ACHN (cell line): ENCODE results near the gene TM2D1.
A peak's percentile ranks its signal among the peaks of the same experiment; 100 is the strongest.
"Not testable (repeated sequence)": the region's sequence is repeated elsewhere in the genome, so short reads cannot be mapped to it uniquely, and the experiment has no call there.

Experiments
- DNase-seq: peaks from one replicate; pipeline ENCODE4 v3.0.0-alpha.2; 2015
- in situ Hi-C: cut with HindIII; loops from 2 replicates; pipeline ENCODE4 v1.10.0; 2017; ENCODE audit warnings: low sequenced_read_pairs, low pct_ligation_motif_present, low pct_unique_long_range_greater_than_20kb

Gene TM2D1

GRCh38 chr1:61724813-61725694 is at the start of gene TM2D1:
Gene TM2D1, minus strand, starts transcription at chr1:61725141. Its CDS starts 21 bp downstream, at chr1:61725120.
- in situ Hi-C loops: no loop called here
- peak; percentile 89 for DNase-seq

DNA sequence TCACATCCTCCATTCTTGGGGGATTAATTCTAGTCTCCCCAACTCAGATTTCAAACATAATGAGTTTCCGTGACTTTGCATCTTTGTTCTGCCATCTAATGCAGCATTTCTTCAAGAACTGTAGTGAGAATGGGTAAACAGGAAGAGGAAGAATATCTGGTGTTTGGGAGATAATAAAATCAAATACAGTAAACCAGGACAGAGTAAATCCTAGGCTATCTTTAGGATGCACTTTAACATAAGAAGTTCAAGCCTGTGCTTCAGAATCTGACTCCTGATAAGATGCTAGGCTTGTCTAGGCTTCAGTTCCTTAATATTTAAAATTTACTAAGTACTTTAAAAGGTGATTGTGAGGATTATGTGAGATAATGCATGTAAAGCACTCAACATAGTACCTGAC is 45.2 kb upstream of the TM2D1 start:
- DNase-seq: no peak

DNA sequence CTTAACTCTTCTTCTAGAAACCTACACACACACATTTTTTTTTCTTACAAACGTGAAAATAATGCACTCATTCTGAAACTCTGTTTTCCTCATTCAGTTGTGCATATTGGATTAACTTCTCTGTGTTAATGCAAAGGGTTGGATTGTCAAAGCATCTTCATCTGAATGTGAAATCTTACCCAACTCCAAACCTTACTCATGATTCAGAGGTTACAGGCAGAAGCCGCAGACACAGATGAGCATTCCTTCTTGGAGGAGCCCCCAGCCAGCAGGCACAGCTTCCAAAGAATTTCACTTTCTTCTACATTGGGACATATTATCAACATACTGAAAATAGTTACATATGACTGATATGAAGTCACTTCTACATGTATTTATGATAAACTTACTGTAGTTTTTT is 33.0 kb upstream of the TM2D1 start:
- DNase-seq: no peak
- in situ Hi-C loops: no loop called here

More for the DNA sequence above, 45.2 kb upstream of the TM2D1 start:
- in situ Hi-C loops: no loop called here

- in situ Hi-C loops: no loop called here
- DNase-seq: no peak
Observed at GRCh38 chr1:61756773-61757172, 31.8 kb upstream of the TM2D1 start.

DNA sequence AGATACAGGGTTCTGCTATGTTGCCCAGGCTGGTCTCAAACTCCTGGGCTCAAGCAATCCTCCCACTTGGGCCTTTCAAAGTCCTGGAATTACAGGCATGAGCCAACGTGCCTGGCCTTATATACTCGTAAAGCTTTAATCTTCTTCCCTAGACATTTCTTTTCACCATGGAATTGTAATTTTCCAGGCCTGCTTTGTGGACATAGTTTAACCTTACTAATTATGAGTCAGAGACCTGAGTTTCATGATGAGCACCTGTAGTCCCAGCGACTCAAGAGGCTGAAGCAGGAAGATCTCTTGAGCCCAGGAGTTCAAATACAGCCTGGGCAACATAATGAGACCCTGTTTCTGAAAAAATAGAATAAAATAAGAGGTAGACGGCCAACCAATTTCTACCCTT is 29.6 kb upstream of the TM2D1 start:
- DNase-seq: no peak
- in situ Hi-C loops: no loop called here

GRCh38 chr1:61753998-61754508 is 29.1 kb upstream of the TM2D1 start:
- in situ Hi-C loops: no loop called here
- DNase-seq: no peak

- DNase-seq: no peak
- in situ Hi-C loops: no loop called here
Observed at GRCh38 chr1:61752921-61753389, 28.0 kb upstream of the TM2D1 start.

DNA sequence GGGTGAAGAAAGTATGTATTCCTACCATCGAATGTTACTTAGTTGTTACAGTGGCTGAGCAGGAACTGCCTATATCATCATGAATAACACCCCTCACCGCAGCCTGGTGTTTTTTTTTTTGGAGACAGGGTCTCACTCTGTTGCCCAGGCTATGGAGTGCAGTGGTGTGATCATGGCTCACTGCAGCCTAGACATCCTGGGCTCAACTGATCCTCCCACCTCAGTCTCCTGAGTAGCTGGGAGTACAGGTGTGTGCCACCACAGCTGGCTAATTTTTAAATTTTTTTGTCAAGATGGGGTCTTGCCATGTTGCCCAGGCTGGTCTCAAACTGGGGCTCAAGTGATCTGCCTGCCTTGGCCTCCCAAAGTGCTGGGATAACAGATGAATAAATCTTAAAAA is 24.6 kb upstream of the TM2D1 start:
- in situ Hi-C loops: no loop called here
- no peak for DNase-seq

GRCh38 chr1:61748566-61748965 is 23.6 kb upstream of the TM2D1 start:
- no peak for DNase-seq
- in situ Hi-C loops: no loop called here

DNA sequence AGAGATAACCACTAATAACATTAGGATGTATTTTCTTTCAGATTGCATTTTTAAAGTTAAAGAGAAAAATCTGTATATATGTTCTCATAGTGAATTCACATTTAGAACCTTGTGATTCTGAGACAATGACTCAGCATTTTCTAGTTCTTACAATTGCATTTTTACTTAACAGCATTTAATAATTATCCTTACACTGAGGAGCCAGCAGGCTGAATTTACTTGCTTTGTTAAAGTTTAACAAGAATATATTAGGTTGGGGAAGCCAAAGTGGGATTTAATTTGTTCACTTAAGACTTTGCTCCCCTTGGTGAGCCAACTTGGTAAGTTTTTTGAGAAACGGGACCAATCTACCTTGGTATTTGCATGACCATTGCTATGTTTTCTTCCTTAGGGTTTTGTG is 21.9 kb upstream of the TM2D1 start:
- in situ Hi-C loops: no loop called here
- peak; percentile 63 for DNase-seq

DNA sequence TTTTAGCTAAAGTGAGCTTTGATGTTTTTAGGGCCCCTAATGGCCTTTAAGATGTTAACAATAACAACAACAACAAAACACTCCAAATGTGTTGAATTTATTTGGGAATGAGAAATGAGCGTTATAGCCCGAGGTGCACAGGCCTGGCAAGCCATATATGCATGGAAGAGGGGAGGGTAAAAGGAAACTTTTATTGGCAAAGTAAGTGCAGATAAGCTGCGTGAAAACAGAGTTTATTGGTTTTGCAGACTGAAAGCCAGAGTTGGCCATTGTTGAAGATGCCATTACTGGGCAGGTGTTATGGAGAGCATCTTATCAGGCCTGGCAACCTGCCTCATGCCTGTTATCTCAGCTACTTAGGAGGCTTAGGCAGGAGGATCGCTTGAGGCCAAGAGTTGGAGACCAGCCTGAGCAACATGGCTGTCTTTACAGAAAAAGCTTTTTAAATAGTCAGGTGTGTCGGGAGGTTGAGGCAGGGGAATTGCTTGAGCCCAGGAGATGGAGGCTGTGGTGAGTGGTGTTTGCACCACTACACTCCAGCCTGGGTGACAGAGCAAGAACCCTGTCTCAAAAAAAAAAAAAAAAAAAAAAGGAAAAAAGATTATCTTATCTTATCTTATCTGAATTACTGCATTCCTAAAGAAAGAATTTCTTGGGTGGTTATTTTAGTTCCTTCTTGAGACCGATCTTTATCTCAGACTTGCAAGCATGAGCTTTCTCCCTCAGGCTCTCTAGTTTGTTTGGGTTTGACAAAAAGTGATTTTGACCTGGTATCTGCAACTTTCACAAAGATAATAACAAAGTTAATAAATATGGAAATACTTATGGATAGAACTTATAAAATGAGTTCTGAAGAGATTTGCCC is 19.0 kb upstream of the TM2D1 start:
- no peak for DNase-seq
- in situ Hi-C loops: no loop called here

DNA sequence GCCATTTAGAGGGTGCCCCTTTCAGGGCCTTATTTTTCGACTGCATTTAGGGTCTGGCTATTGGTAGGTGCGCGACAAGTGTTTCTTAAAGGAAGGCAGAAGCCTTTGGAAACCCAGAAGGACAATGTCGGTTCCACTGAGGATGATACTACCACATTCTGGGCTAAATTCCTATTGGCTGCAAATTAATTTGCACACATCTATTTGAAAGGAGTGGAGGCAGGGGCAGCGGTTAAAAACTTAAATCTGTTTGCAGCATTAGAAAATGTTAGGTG is 18.4 kb upstream of the TM2D1 start:
- in situ Hi-C loops: no loop called here
- peak; percentile 6 for DNase-seq

DNA sequence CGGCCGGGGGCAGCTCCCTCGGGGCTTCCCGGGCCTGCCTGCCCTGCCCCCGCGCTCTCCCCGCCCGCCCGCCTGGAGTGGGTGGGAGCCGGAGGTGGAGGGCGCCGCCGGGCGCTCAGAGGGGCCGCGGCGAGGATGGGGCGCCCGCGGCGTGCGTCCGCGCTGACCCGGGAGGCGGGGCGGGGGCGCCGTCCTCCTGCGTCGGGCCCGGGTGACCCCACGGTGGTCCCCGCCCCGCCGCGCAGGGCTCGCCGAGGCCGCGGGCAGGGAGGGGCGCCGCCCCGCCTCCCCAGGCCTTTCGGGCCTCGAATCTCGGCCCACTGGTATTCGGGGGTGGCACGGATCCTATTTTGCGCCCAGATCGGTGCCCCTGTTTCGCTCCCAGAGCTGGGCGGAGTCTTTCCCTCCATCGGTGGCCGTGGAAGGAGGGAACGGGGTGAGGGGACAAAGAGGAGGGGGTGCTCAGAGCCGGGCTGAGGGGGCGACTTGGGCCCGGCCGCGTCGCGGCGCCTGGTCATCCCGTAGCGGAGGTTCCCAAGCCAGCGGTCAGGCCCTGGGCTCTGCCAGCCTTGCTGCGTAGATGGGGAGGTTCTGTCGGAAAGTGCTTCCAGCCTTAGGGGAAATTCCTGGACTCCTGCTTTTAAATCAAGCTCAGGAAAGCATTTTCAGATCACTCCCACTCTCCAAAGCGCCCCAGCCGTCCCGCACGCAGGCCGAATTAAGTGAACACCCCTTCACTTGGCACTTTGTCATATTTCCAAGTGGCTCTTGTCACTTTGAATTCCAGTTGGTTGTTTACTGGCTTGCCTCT is 17.9 kb upstream of the TM2D1 start:
- peak; percentile 63 for DNase-seq

GRCh38 chr1:61741711-61742619 is 17.0 kb upstream of the TM2D1 start, which contains the start of gene PATJ:
Gene PATJ, plus strand, starts transcription at chr1:61742480. Its CDS starts 20,413 bp downstream, at chr1:61762893.
- in situ Hi-C loops: no loop called here
- peak; percentile 69 for DNase-seq

More for the DNA sequence above, 17.9 kb upstream of the TM2D1 start:
- in situ Hi-C loops: no loop called here

DNA sequence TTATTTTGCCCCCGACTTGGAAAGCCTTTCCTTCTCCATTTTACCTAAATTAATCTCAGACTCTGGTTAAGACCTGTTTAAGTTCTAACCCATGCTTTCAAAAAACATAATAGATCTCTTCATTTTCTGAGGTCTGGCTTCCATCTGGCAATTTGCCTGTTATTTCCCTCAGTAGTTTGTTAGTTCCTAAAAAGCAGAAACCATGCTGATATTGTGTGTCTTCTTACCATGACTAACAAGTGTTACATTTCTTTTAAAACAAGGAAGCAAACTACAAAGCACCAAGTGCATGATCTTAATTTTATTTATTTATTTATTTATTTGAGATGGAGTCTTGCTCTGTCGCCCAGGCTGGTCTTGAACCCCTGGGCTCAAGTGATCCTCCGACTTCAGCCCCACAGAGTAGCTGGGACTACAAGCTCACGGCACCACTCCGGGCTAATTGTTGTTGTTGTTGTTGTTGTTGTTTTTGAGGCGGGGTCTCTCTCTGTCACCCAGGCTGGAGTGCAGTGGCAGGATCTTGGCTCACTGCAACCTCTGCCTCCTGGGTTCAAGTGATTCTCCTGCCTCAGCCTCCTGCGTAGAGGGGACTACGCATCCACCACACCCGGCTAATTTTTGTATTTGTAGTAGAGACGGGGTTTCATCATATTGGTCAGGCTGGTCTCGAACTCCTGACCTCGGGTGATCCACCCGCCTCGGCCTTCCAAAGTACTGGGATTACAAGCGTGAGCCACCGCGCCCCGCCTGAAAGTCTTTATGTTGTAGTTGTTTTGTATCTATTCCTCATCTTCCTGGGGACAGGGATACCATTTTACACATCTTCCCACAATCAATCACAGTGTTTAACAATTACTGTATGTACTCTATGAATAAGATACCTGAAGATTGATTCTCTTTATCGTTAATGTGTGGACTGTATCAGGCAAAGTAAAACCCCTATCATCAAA is 16.1 kb upstream of the TM2D1 start:
- in situ Hi-C loops: no loop called here
- no peak for DNase-seq

DNA sequence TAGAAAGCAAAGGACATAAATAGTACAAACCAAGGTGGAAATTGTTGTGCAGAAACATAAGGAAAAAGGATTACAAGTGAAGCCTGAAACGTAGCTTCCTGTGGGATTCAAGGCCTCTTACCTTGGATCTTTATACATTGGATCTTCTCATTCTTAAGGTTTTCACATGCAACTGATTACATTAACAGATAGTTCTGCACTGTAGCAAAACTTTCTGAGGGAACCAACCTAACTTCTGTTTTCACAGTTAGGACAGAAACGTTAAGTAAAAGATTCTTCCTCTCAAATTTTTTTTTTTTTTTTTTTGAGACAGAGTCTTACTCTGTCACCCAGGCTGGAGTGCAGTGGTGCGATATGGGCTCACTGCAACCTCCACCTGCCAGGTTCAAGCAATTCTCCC is 7.8 kb upstream of the TM2D1 start:
- no peak for DNase-seq
- in situ Hi-C loops: no loop called here

DNA sequence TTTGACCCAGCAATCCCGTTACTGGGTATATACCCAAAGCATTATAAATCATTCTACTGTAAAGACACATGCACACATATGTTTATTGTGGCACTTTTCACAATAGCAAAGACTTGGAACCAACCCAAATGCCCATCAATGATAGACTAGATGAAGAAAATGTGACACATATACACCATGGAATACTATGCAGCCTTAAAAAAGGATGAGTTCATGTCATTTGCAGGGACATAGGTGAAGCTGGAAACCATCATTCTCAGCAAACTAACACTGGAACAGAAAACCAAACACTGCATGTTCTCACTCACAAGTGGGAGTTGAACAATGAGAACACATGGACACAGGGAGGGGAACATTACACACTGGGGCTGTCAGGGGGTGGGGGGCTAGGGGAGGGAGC is 5.7 kb upstream of the TM2D1 start:
- DNase-seq, in situ Hi-C loops: not testable (repeated sequence)
